B cell (primary cell): ENCODE data around the gene NATD1. TPM values are rescaled to one million over a fixed set of nuclear protein-coding genes. Genes with fewer than 3 reads are reported as not detected.

Source experiments
- ATAC-seq: fragments of 200-7000 bp; cut with Tn5 transposase; one replicate; pipeline ENCODE4 v1.10.0; 2021; ENCODE audit warnings: low read depth, mild to moderate bottlenecking, moderate number of reproducible peaks, moderate library complexity
- CTCF ChIA-PET: fragments of 350-600 bp; sonication (Branson Sonifier 250); formaldehyde crosslinking; loops from one replicate; lab custom pipeline; 2021; ENCODE audit warnings: antibody characterized with exemption, inconsistent platforms; lab: Charles Lee
- POLR2A ChIA-PET: fragments of 350-600 bp; sonication (Branson Sonifier 250); formaldehyde crosslinking; loops from one replicate; lab custom pipeline; 2021; ENCODE audit warnings: antibody characterized with exemption; lab: Charles Lee
- DNase-seq: peaks from one replicate; pipeline ENCODE4 v3.0.0; 2013
- H2AFZ ChIP-seq: 2 replicates; pipeline ENCODE4 v1.6.1; 2012; ENCODE audit warnings: mild to moderate bottlenecking, low read depth, low read length; ENCODE audit not compliant: insufficient read depth, poor library complexity, severe bottlenecking
- H3K27ac ChIP-seq, 2 donors: 1 replicate in 1 of 2; 2 replicates in 1 of 2; pipeline ENCODE4 v1.5.1; 2012 to 2013; ENCODE audit warnings: low read length in 2 of 2, mild to moderate bottlenecking in 2 of 2, moderate library complexity in 1 of 2
- H3K27me3 ChIP-seq, 4 experiments: fragments of 200-600 bp in 1 of 4; sonication (generic) in 1 of 4; replicated peaks in 1 of 4; 1 replicate in 2 of 4; 2 replicates in 2 of 4; pipeline versions ENCODE4 v1.6.1 to v1.7.0; 2013 to 2016; ENCODE audit warnings: low read length in 3 of 4, mild to moderate bottlenecking in 2 of 4, mixed read lengths in 1 of 4, moderate library complexity in 1 of 4; ENCODE audit not compliant: insufficient read depth in 4 of 4, control insufficient read depth in 3 of 4; ENCODE audit errors: control extremely low read depth in 1 of 4
- H3K36me3 ChIP-seq, 2 experiments: replicated peaks in 1 of 2; 1 replicate in 1 of 2; 2 replicates in 1 of 2; pipeline versions ENCODE4 v1.6.1 to v1.7.1; 2013; ENCODE audit warnings: low read length in 1 of 2; ENCODE audit not compliant: insufficient read depth in 2 of 2, control insufficient read depth in 1 of 2; ENCODE audit errors: control extremely low read depth in 1 of 2, extremely low read depth in 1 of 2
- H3K4me1 ChIP-seq, 2 donors: fragments of 200-600 bp in 1 of 2; sonication (generic) in 1 of 2; 1 replicate in 1 of 2; 2 replicates in 1 of 2; pipeline versions ENCODE4 v1.5.1 to v1.6.1; 2013 to 2017; ENCODE audit warnings: low read length in 2 of 2; ENCODE audit not compliant: control insufficient read depth in 2 of 2, insufficient read depth in 2 of 2
- H3K4me2 ChIP-seq: replicated peaks from 2 replicates; pipeline ENCODE3; 2012; ENCODE audit warnings: mild to moderate bottlenecking, low read depth, low read length; ENCODE audit not compliant: poor library complexity, severe bottlenecking
- H3K4me3 ChIP-seq, 5 experiments: fragments of 200-600 bp in 1 of 5; sonication (generic) in 1 of 5; 1 replicate in 3 of 5; 2 replicates in 2 of 5; pipeline versions ENCODE4 v1.5.1 to v1.7.0; 2011 to 2016; ENCODE audit warnings: low read length in 4 of 5, mild to moderate bottlenecking in 4 of 5, low read depth in 2 of 5, control low read depth in 1 of 5, moderate library complexity in 1 of 5; ENCODE audit not compliant: insufficient read depth in 1 of 5; ENCODE audit errors: control extremely low read depth in 1 of 5, extremely low read depth in 1 of 5
- H3K79me2 ChIP-seq: fragments of 200-600 bp; sonication (generic); one replicate; pipeline ENCODE4 v1.6.0; 2016; ENCODE audit warnings: low read length; ENCODE audit not compliant: control insufficient read depth, insufficient read depth
- H3K9ac ChIP-seq: fragments of 200-600 bp; sonication (generic); 2 replicates; pipeline ENCODE4 v1.6.1; 2017; ENCODE audit warnings: mild to moderate bottlenecking, low read length, moderate library complexity
- H3K9me3 ChIP-seq, 3 donors: one replicate each; pipeline versions ENCODE4 v1.6.1 to v1.7.1; 2013; ENCODE audit warnings: low read length in 2 of 3; ENCODE audit not compliant: control insufficient read depth in 2 of 3, insufficient read depth in 1 of 3; ENCODE audit errors: control extremely low read depth in 1 of 3
- H4K20me1 ChIP-seq: 2 replicates; pipeline ENCODE4 v1.6.0; 2012; ENCODE audit warnings: mild to moderate bottlenecking, low read length; ENCODE audit not compliant: insufficient read depth, control insufficient read depth, poor library complexity, severe bottlenecking
- H3K27ac Mint-ChIP-seq: one replicate; pipeline ENCODE4 v1.8.0; 2021; ENCODE audit warnings: mixed read lengths
- H3K27me3 Mint-ChIP-seq: one replicate; pipeline ENCODE4 v1.8.0; 2021; ENCODE audit warnings: mixed read lengths
- H3K4me1 Mint-ChIP-seq: one replicate; pipeline ENCODE4 v1.8.0; 2021; ENCODE audit warnings: mixed read lengths
- H3K4me3 Mint-ChIP-seq: one replicate; pipeline ENCODE4 v1.8.0; 2021; ENCODE audit warnings: mixed read lengths
- H3K9me3 Mint-ChIP-seq: one replicate; pipeline ENCODE4 v1.8.0; 2022; ENCODE audit warnings: mixed read lengths; ENCODE audit not compliant: insufficient read depth
- EZH2 ChIP-seq: IDR thresholded peaks from 2 replicates; pipeline ENCODE4 v1.6.1; 2012; ENCODE audit warnings: borderline replicate concordance, low read depth, mild to moderate bottlenecking, moderate library complexity, low read length; ENCODE audit not compliant: insufficient read depth, poor library complexity, severe bottlenecking
- WGBS: methylation state at CpG from one replicate; pipeline ENCODE4 v1.1.5; 2013; ENCODE audit warnings: missing lambda C conversion rate; ENCODE audit not compliant: insufficient coverage; 5-methylcytosine and 5-hydroxymethylcytosine counted together
- intact Hi-C: fragments of 100-400 bp; cut with micrococcal nuclease; formaldehyde crosslinking; loops from one replicate; pipeline ENCODE4 v1.10.0; 2022
- polyA plus RNA-seq: library from polyadenylated mRNA; depleted of rRNA; stranded (reverse); fragments of >200 nt; gene quantifications from 2 replicates; pipeline ENCODE4 v1.2.3, GENCODE V29; 2012
- total RNA-seq, 2 donors: library from RNA; stranded (reverse); fragments of 120-200 nt in 1 of 2; gene quantifications; 1 replicate in 1 of 2; 2 replicates in 1 of 2; pipeline versions ENCODE4 v1.2.3 to v1.2.4, GENCODE V29; 2013 to 2022
- TF ChIP-seq, protein P1 (sequence below): fragments of 200-600 bp; IDR thresholded peaks from one replicate; pipeline ENCODE4 v1.8.0; 2022; ENCODE audit warnings: antibody characterized with exemption, mild to moderate bottlenecking

Gene NATD1
- total and polyA plus RNA-seq, 2 donors (not counting 1 experiment from before 2014, with no cell fraction given) = 2.0 to 6.7 TPM

DNA sequence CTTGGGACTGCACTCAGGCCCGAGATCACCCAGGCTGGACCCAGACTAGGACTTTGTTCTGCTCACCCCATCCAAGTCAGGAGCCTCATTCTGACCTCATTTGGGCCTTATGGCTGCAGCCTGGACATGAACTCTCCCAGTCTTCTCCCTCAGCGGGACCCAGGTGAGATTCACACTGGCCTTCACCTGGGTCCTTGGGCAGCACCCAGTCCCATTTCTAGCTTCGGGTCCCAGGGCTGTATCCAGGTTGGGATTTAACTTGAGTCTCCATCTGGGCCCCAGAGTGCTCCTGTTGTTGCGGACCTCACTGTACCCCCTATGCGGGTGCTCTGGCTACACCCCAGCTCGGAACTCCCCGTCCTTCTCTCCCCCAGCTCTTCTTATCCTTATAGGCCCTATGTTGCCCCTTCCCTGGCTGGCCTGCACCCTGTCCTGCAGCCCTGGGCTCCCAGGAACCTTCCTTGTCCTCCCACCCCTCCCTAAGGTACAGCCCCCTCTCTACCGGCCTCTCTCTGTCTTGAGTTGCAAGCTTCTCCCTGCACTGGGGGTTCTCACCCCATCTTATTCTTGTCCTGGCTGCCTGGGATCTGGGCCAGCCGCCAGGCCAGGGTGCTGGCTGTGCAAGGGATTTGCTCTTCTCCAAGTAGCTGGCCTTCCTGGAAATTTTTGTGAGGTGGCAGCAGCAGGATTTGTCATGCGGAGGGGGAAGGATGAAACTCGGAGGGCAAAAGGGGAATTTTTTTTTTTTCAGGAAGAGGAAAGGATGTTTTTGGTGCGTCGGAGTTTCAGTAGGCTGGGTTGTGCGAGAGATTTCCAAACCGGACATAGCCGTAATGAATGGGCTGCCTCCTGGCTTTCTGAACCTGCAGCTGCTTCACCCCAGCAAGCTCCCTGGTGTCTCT is 32.2 kb upstream of the NATD1 start:
- H3K4me2 ChIP-seq = peak overlapping the region; percentile 90
- peaks cover 0 to 5% of the 10 kb centered on the region in 2 experiments for H3K36me3 ChIP-seq
- peaks cover 76% of the 10 kb centered on the region for H3K4me1 Mint-ChIP-seq
- ChIA-PET CTCF (interaction anchor here (1.2 to 4.3 kb wide), 3 partner anchors 9 to 227 kb away, joined by 3 to 42 read pairs (median 4); no protein-coding TSS in a partner anchor), POLR2A (no interaction called here)
- H3K27ac Mint-ChIP-seq = peak overlapping the region; percentile 99
- intact Hi-C loops = loop anchor here (2.0 kb wide), 1 partner anchor 171 kb away; no protein-coding TSS in a partner anchor
- no peaks in the 10 kb centered on the region for H3K27me3 Mint-ChIP-seq
- peaks cover 40% of the 10 kb centered on the region for H4K20me1 ChIP-seq
- peaks cover 57 to 78% of the 10 kb centered on the region in 2 donors for H3K4me1 ChIP-seq
- H3K9me3 ChIP-seq = peaks cover 0 to 3% (median 0%) of the 10 kb centered on the region in 3 donors
- H3K79me2 ChIP-seq = peaks cover 70% of the 10 kb centered on the region
- H3K27me3 ChIP-seq = no peaks in the 10 kb centered on the region
- no peak for TF ChIP-seq EZH2
- TF ChIP-seq, protein P1, sequence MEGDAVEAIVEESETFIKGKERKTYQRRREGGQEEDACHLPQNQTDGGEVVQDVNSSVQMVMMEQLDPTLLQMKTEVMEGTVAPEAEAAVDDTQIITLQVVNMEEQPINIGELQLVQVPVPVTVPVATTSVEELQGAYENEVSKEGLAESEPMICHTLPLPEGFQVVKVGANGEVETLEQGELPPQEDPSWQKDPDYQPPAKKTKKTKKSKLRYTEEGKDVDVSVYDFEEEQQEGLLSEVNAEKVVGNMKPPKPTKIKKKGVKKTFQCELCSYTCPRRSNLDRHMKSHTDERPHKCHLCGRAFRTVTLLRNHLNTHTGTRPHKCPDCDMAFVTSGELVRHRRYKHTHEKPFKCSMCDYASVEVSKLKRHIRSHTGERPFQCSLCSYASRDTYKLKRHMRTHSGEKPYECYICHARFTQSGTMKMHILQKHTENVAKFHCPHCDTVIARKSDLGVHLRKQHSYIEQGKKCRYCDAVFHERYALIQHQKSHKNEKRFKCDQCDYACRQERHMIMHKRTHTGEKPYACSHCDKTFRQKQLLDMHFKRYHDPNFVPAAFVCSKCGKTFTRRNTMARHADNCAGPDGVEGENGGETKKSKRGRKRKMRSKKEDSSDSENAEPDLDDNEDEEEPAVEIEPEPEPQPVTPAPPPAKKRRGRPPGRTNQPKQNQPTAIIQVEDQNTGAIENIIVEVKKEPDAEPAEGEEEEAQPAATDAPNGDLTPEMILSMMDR = no peak
- H3K9ac ChIP-seq = peak overlapping the region; percentile 92
- ATAC-seq (no peak), DNase-seq (peak; percentile 26)
- no peaks in the 10 kb centered on the region for H3K9me3 Mint-ChIP-seq
- peak overlapping the region; percentile 96 for H3K4me3 Mint-ChIP-seq
- H3K4me3 ChIP-seq = peak overlapping the region; percentile 81 to 98 (median 93)
- H3K27ac ChIP-seq = peak overlapping the region; percentile 95
- H2AFZ ChIP-seq = peak overlapping the region; percentile 90
- WGBS = 2% methylated on average over 15 of the region's 16 CpGs
